HG02678 (cell line): Measurements from ENCODE around the gene CTCF.

Source experiments
- ATAC-seq: cut with Tn5 transposase; IDR thresholded peaks from one replicate; pipeline ENCODE4 v1.9.1; 2021; ENCODE audit warnings: mild to moderate bottlenecking, moderate library complexity; ENCODE audit not compliant: unreplicated experiment

Gene CTCF

GRCh38 chr16:67593288-67593687 is 31.0 kb downstream of the CTCF start:
- ATAC-seq, result no peak

DNA sequence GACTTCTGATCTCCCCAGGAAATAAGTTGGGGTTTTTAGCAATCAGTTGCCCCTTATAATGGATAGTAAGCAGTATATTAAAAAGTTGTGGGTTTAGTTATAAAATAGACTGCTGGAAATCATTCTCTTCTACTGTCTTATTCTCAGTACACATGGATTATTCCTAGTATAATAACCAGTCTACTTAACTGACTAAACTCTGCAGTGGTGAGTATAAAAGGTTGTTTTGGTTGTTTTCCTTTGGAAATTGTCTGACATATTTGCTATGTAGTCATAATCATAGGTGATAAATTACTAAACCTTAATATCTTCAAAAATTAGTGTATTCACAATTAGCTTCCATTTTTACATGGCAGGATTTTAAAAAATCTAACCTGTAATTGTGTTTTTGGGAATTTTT is 31.4 kb downstream of the CTCF start:
- no peak for ATAC-seq

DNA sequence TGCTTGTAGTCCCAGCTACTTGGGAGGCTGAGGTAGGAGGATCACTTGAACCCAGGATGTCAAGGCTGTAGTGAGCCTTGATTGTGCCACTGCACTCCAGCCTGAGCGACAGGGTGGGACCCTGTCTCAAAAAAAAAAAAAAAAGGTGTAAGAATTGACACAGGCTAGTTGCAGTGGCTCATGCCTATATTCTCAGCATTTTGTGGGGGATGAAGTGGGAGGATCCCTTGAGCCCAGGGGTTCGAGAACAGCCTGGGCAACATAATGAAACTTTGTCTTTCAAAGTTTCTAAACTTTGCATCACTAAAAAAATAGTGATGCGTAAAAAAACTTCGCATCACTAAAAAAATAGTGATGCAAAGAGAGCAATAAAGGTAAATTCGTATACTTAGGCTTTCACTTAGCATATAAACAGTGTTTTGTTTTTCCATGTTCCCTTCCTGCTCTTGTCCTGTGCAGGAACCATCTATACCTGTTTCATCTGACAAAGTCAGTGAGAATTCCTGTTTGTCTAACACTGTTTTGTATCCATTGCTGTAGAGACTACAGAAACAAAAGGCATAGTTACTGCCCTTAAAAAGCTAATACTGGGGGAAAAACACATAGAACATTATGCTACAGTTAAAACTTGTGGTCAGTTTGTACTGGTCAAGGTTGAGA is 32.1 kb downstream of the CTCF start:
- no peak for ATAC-seq

- ATAC-seq, result no peak
Observed at GRCh38 chr16:67594956-67595355, 32.6 kb downstream of the CTCF start.

DNA sequence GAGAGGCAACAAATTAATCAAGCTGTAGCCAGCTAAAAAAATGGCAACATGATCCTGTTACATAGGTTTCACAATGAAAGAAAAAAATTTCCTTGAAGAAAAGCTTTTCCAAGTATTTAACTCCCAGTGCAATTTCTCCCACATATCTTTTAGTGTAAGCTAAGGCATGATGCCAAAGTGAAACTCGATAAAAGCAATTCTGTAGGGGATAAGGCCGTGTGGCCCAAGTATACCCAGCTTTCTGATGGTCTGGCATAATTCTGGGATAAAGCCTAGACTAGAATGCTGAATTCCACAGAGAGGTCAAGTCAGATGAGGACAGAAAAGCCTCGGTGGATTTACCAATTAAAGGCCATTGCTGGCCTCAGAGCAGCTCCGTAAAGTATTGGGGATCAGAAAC is 36.2 kb downstream of the CTCF start:
- no peak for ATAC-seq

- ATAC-seq, result no peak
Observed at GRCh38 chr16:67605641-67606040, 43.3 kb downstream of the CTCF start.

DNA sequence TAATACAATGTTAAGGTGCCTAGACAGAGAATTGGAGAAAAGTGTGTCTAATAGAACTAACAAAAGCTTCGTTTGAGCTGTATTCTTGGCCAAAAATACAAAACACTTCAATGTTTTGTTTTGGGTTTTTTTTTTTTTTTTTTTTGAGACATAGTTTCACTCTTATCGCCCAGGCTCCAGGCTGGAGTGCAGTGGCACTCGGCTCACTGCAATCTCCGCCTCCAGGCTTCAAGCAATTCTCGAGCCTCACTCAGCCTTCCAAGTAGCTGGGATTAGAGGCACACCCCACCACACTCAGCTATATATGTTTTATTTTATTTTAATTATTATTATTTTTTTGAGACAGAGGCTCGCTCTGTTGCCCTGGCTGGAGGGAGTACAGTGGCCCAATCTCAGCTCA is 44.3 kb downstream of the CTCF start:
- no peak for ATAC-seq

DNA sequence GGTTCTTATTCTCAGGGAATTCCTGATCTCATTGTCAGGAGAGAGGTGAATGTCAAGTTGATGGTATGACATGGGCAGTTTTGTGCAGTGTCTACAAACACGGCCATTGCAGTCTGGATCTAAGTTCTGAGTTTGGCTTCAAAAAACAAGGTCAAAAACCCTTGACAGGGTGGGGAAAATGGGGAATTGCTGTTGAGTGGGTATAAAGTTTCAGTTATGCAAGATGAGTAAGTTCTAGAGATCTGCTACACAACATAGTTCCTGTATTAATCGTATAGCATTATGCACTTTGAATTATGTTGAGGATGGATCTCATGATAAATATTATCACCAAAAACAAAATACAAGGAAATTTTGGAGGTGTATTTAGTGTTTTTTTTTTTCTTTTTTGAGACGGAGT is 46.0 kb downstream of the CTCF start:
- no peak for ATAC-seq

GRCh38 chr16:67613808-67614207 is 51.5 kb downstream of the CTCF start:
- ATAC-seq, result no peak

- ATAC-seq, result no peak
Observed at GRCh38 chr16:67628216-67628615, 65.9 kb downstream of the CTCF start.

DNA sequence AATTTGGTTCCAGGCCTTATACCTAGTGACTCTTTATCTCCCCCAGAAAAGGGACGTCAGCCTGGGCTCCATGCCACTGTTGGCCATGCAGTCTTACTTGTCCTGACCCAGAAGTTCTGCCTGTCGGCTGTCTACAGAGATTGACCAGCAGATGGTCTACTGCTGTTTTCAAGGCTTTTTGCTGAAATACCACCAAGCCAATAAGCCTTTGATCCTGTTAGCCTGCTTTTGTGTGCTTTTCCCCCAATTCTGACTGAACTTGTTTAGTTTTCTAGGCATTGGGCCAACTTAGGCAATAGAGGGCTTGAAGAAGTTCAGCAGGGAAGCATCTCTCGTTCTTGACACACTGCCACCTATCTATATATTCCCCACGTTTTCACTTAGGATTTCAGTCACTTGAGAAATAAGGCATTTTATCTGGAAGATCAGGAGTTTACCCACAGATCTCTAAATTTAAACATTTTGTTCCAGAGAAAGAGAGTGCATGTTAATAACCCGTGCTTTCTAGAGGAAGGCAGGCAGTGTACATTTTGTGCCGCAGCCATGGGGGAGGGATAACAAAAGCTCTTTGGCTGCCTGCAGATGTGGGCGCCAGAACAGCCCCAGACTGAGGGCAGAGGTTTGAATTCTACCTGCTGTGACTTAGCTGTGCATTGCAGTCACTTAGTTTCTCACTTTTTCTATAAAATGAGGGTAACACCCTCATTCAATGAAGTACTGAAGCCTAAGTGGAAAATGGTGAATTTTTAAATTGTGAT is 70.3 kb downstream of the CTCF start:
- no peak for ATAC-seq

- ATAC-seq, result no peak
Observed at GRCh38 chr16:67636713-67637112, 74.4 kb downstream of the CTCF start.

- no peak for ATAC-seq
Observed at GRCh38 chr16:67637625-67638024, 75.3 kb downstream of the CTCF start.

DNA sequence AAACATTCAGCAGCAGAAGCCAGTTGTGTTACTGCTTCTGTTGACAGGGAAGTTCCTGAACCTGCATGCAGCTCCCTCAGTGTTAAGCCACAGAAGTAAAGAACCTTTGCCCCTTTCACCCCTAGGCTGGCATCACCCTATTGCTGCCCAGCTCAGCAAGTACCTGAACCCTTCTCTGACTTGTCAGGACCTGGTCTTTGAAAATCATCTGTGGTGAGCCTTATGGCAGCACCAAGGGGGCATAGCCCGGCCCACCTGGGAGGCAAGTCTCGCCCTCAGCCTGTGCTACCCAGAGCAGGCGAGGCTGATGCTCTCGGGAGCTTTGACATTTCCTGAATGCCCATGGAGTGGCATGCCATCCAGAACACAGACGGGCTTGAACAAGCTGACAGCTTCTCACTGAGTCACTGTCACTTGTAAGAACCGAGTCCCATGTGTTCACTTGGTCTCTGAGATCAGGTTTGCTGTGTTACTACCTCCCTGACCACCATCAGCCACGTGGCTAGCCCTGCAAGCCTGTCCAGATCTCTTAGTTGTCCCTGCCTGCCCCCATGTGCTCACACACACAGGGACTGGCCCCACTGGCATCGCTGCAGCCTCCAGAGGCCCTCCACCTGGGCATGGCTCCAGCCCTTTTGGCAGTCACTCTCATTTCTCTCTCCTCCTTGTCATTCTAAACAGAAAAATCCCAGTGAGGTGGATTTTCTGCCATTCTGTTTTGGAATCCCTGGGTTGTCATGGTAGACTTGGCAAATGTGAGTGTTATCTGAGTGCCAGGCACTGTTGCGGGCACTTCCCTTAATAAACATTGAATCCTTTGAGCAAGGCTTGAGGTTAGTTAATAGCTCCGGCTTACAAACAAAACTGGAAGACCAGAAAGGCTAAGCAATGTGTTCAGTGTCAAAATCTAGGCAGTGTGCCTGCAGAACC is 79.7 kb downstream of the CTCF start:
- ATAC-seq, result no peak

- ATAC-seq, result no peak
Observed at GRCh38 chr16:67644038-67644437, 81.7 kb downstream of the CTCF start.

DNA sequence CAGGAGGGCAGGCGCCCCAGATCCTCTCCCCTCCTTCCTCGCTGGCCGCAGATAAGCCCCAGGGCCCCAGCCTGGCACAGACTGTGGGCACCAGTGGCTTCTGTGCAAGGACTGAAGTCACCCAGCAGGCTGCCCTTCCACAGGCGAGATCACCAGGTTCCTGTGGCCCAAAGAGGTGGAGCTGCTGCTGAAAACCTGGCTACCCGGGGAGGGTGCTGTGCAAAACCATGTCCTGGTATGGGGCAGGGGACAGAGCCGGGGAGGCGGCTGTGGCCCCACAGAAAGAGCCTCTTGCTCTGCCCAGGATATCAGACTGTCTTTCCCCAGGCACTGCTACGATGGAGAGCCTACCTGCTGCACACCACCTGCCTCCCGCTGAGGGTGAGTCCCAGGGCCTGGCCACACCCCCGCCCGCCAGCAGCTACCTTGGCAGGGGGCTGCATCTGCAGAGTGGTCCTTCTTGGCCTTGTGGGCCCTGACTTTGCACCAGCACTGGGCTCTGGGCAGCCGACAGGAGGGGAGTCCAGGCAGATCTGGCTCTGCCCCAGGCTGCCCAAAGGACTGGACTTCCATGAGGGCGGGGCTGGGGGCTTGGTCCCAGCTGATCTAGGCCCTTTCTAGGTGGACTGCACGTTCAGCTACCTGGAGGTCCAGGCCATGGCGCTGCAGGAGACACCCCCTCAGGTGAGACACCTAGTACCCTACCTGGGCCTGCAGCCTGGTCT is 83.2 kb downstream of the CTCF start:
- ATAC-seq, result peak; percentile 20

GRCh38 chr16:67647111-67647651 is 84.9 kb downstream of the CTCF start:
- ATAC-seq, result no peak

- ATAC-seq, result no peak
Observed at GRCh38 chr16:67647681-67648080, 85.4 kb downstream of the CTCF start.

DNA sequence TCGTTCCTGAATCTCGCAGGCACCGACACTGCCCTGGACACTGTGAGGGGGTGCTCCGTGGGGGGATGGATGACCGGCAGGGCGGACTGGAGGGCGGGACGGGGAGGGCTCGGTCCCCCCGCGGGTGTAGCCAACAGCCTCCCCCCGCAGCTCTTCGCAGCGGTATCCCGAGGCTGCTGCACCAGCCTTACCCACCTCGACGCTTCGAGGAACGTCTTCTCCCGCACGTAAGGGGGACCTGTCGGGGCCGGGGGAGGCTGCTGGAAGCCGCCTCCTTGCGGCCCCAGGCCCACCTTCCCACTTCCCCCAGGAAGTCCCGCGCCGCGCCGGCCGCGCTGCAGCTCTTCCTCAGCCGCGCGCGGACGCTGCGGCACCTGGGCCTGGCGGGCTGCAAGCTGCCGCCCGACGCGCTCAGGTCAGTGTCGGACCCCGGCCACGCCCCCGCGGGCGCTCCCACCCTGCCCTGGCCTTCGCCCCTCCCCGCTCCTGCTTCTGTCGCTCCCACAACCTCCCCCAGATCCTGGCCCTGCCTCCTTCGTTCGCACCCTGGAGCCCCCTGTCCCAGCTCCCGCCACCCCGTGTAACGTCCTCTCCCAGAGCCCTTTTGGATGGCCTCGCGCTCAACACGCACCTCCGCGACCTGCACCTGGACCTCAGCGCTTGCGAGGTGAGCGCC is 85.9 kb downstream of the CTCF start:
- no peak for ATAC-seq

GRCh38 chr16:67648764-67649407 is 86.6 kb downstream of the CTCF start:
- no peak for ATAC-seq
